Stomach smooth muscle (tissue), 2 donors: ENCODE data around the gene NXPE4.
"Not testable (repeated sequence)": the region's sequence is repeated elsewhere in the genome, so short reads cannot be mapped to it uniquely, and the experiment has no call there.

Experiments used
- H3K27ac ChIP-seq: one replicate; pipeline ENCODE4 v1.7.0; 2013; ENCODE audit warnings: mild to moderate bottlenecking, low read length, inconsistent platforms
- H3K27me3 ChIP-seq, 2 donors: one replicate each; pipeline ENCODE4 v1.7.0; 2013; ENCODE audit warnings: low read length in 2 of 2; ENCODE audit not compliant: insufficient read depth in 2 of 2, control insufficient read depth in 1 of 2
- H3K36me3 ChIP-seq, 2 donors: one replicate each; pipeline ENCODE4 v1.7.0; 2013; ENCODE audit warnings: low read length in 2 of 2; ENCODE audit not compliant: control insufficient read depth in 2 of 2, insufficient read depth in 2 of 2
- H3K4me1 ChIP-seq: one replicate; pipeline ENCODE4 v1.7.0; 2013; ENCODE audit warnings: low read length; ENCODE audit not compliant: control insufficient read depth, insufficient read depth
- H3K4me3 ChIP-seq, 2 donors: one replicate each; pipeline ENCODE4 v1.7.0; 2013; ENCODE audit warnings: low read length in 2 of 2
- H3K9ac ChIP-seq, 2 donors: one replicate each; pipeline ENCODE4 v1.7.0; 2013; ENCODE audit warnings: low read length in 2 of 2, mild to moderate bottlenecking in 1 of 2
- H3K9me3 ChIP-seq, 2 donors: one replicate each; pipeline ENCODE4 v1.7.0; 2013; ENCODE audit warnings: low read length in 2 of 2; ENCODE audit not compliant: control insufficient read depth in 2 of 2
- donor health status: healthy.
- donor health status: Pancreatic carcinoma.

The NXPE4 gene

GRCh38 chr11:114609429-114609828, 13.8 kb upstream of the NXPE4 start:
- Histone ChIP-seq H3K9ac (no peak overlapping the region), H3K27me3 (no peaks in the 10 kb centered on the region), H3K36me3 (no peaks in the 10 kb centered on the region), H3K4me3 (no peak overlapping the region), H3K27ac (no peak overlapping the region), H3K4me1 (no peaks in the 10 kb centered on the region), H3K9me3 (no peaks in the 10 kb centered on the region)

- H3K4me3 ChIP-seq, H3K36me3 ChIP-seq, H3K27ac ChIP-seq: not testable (repeated sequence)
Measured at GRCh38 chr11:114608605-114609004, 13.0 kb upstream of the NXPE4 start.

GRCh38 chr11:114607753-114608459, 12.3 kb upstream of the NXPE4 start:
- H3K9ac ChIP-seq = no peak overlapping the region
- H3K9me3 ChIP-seq = no peaks in the 10 kb centered on the region
- no peak overlapping the region for H3K27ac ChIP-seq
- no peaks in the 10 kb centered on the region for H3K27me3 ChIP-seq
- no peak overlapping the region for H3K4me3 ChIP-seq
- H3K36me3 ChIP-seq = no peaks in the 10 kb centered on the region
- no peaks in the 10 kb centered on the region for H3K4me1 ChIP-seq

More at GRCh38 chr11:114608605-114609004, 13.0 kb upstream of the NXPE4 start:
- not testable (repeated sequence) for H3K4me1 ChIP-seq, H3K27me3 ChIP-seq, H3K9ac ChIP-seq, H3K9me3 ChIP-seq

GRCh38 chr11:114606802-114607075, 11.2 kb upstream of the NXPE4 start:
- H3K4me3 ChIP-seq, H3K9ac ChIP-seq, H3K4me1 ChIP-seq, H3K27me3 ChIP-seq, H3K36me3 ChIP-seq, H3K27ac ChIP-seq, H3K9me3 ChIP-seq: not testable (repeated sequence)

- Histone ChIP-seq H3K4me3 (no peak overlapping the region), H3K9ac (no peak overlapping the region), H3K9me3 (no peaks in the 10 kb centered on the region), H3K27me3 (no peaks in the 10 kb centered on the region), H3K36me3 (no peaks in the 10 kb centered on the region), H3K4me1 (no peaks in the 10 kb centered on the region), H3K27ac (no peak overlapping the region)
Measured at GRCh38 chr11:114606003-114606801, 10.6 kb upstream of the NXPE4 start.

- H3K4me3 ChIP-seq = no peak overlapping the region
- H3K9ac ChIP-seq = no peak overlapping the region
- no peak overlapping the region for H3K27ac ChIP-seq
- no peaks in the 10 kb centered on the region for H3K4me1 ChIP-seq
- no peaks in the 10 kb centered on the region for H3K27me3 ChIP-seq
- H3K9me3 ChIP-seq = no peaks in the 10 kb centered on the region
- no peaks in the 10 kb centered on the region for H3K36me3 ChIP-seq
Measured at GRCh38 chr11:114605370-114605769, 9.8 kb upstream of the NXPE4 start.

GRCh38 chr11:114604886-114605285, 9.3 kb upstream of the NXPE4 start:
- no peak overlapping the region for H3K4me3 ChIP-seq
- H3K9ac ChIP-seq = no peak overlapping the region
- H3K9me3 ChIP-seq = no peaks in the 10 kb centered on the region
- no peak overlapping the region for H3K27ac ChIP-seq
- no peaks in the 10 kb centered on the region for H3K27me3 ChIP-seq
- no peaks in the 10 kb centered on the region for H3K36me3 ChIP-seq
- no peaks in the 10 kb centered on the region for H3K4me1 ChIP-seq

- Histone ChIP-seq H3K4me3 (no peak overlapping the region), H3K36me3 (no peaks in the 10 kb centered on the region), H3K27ac (no peak overlapping the region), H3K4me1 (no peaks in the 10 kb centered on the region), H3K27me3 (no peaks in the 10 kb centered on the region), H3K9ac (no peak overlapping the region), H3K9me3 (no peaks in the 10 kb centered on the region)
Measured at GRCh38 chr11:114604179-114604813, 8.7 kb upstream of the NXPE4 start.

- not testable (repeated sequence) for H3K36me3 ChIP-seq, H3K27me3 ChIP-seq, H3K27ac ChIP-seq, H3K9ac ChIP-seq, H3K9me3 ChIP-seq, H3K4me3 ChIP-seq, H3K4me1 ChIP-seq
Measured at GRCh38 chr11:114603151-114603550, 7.6 kb upstream of the NXPE4 start.

- no peak overlapping the region for H3K9ac ChIP-seq
- no peak overlapping the region for H3K27ac ChIP-seq
- H3K9me3 ChIP-seq = no peaks in the 10 kb centered on the region
- H3K27me3 ChIP-seq = no peaks in the 10 kb centered on the region
- H3K4me1 ChIP-seq = no peaks in the 10 kb centered on the region
- H3K4me3 ChIP-seq = no peak overlapping the region
- no peaks in the 10 kb centered on the region for H3K36me3 ChIP-seq
Measured at GRCh38 chr11:114598461-114598860, 2.9 kb upstream of the NXPE4 start.
